HG02798 (cell line): Measurements from ENCODE around the gene ANKH.
"Not testable (repeated sequence)": the region's sequence is repeated elsewhere in the genome, so short reads cannot be mapped to it uniquely, and the experiment has no call there.

ENCODE experiments used
- ATAC-seq: cut with Tn5 transposase; IDR thresholded peaks from one replicate; pipeline ENCODE4 v1.9.1; 2021; ENCODE audit warnings: mild to moderate bottlenecking; ENCODE audit not compliant: unreplicated experiment, poor library complexity

The ANKH gene

DNA sequence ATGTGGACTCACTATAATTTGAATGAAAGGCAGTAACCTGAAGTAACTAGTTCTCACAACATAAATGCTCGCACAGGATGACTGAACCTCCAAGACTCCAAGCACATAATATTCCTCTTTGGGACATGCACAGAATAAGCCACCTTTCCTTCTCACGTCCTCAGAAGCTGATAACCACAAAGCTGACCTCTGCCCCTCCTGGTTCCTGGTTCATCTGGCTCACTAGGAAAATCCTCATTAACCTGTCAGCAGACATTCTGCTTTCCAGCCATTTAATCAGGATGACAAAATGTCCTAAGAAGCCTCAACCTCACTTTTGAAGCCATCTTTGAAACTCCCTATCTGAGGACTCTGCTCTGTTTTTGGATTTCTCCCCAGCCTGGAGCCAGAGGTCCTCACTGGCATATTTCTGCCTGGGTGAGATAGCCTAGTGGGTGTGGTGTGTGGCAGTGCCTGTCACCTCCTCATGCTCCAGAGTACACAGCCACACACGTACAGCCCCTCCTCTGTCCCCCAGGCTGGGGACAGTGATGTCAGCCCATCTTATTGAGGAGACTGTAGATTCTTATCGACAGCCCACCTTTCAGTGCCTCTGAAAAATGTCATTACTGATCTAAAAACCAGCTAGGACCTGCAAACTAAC is 10.3 kb downstream of the ANKH start:
- no peak for ATAC-seq

DNA sequence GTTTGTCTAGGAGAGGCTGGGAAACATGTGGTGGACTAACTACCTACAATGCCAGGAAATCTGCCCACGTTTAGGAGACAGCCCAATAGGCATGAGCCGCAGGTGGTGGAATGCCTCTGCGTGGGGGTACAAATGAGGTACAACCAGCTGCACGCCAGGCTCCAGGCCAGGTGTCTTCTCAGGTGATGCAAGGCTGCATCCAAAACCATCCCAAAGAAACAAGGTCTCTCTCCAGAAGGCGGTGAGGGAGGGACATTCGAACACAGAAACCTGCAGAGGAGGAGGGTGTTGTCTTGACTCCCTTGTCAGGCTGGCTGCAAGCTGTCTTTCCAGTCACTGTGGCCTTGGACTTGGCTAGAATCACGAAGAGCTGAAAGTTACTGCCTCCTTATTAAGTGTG is 11.6 kb downstream of the ANKH start:
- ATAC-seq = no peak

- ATAC-seq = no peak
Measured at GRCh38 chr5:14859150-14859549, 12.4 kb downstream of the ANKH start.

DNA sequence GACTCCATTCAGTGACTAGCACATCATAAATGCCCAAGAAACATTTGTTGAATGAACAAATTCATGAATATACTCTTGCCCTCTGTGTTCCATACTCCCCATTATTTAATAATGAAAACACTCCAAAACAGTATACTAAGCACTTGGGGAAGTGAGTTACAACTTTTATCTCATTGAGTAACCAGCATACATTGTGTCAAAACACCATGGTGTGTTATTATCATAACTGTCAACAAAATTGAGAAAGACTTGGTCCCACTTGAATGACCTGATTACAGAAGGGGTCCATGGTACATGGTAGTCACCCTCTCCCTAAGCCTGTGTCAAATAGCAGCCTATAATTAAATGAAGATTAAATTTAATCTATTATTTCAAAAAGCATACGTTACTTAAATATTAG is 16.2 kb downstream of the ANKH start:
- no peak for ATAC-seq

DNA sequence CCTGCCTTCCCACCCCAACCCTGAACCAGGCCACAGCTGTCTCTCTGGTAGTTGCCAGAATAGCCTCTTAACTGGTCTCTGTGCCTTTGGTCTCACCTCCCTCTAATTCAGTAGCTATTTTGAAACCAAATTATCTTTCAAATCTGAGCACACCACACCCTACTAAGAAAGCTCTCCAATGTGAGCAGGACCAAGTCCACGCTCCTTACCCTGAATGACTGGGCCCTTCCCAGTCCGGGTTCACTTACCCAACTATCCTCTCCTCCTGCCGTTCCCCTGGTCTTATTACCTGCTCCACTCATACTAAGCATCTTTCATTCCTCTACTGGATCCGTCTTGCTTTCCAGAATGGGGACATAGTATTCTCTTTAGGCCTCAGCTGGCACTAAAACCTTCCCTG is 16.8 kb downstream of the ANKH start:
- no peak for ATAC-seq

DNA sequence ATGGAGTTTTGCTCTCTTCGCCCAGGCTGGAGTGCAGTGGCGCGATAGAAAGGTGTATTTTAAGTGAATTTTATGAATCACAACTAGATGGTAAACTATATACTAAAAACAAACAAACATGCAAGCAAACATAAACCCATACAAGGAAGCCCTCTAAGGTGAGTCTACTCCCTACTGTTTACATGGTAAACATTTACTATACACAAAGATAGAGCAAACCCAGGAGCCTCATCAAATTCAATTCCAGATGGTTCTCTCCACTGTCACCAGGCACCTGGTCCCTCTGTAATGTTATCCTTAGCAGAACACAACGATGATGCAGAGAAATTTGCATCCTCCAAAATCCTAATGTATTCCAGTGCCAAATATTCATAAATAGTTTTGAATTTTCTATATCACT is 17.9 kb downstream of the ANKH start:
- ATAC-seq = no peak

DNA sequence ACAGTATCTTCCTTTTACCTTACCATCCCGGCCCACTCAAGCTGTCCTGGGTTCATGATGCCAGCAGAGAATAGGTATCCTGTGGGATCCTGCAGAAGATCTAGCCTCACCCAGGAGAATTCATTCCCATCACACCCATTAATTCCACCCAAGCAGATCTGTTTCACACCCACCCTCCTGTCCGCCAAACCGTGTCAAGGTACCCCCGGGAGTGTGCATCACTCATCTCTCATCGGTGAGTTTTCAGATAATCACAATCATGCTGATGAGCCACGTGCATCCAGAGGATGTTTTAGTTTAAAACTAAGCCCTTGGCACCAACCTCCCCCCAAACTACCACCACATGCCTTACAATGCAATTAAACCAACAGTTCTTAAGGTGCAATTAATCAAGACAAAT is 18.8 kb downstream of the ANKH start:
- ATAC-seq = no peak

DNA sequence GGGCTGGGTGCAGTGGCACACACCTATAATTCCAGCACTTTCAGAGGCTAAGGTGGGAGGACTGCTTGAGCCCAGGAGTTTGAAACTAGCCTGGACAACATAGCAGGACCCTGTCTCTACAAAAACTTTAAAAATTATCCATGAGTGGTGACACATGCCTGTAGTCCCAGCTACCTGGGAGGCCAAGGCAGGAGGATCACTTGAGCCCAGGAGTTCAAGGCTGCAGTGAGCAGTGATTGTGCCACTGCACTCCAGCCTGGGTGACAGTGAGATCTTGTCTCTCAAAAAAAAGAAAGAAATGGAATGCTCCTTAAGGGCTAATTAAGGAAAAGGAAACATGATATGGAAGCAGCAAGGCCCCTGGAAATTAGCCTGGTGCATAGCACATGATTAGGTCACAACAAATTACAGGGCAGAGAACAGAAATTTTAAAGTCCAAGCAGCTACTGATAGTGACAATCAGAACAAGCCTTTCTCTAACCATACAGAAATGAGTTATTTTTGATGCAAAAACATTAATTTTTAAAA is 19.5 kb downstream of the ANKH start:
- no peak for ATAC-seq

DNA sequence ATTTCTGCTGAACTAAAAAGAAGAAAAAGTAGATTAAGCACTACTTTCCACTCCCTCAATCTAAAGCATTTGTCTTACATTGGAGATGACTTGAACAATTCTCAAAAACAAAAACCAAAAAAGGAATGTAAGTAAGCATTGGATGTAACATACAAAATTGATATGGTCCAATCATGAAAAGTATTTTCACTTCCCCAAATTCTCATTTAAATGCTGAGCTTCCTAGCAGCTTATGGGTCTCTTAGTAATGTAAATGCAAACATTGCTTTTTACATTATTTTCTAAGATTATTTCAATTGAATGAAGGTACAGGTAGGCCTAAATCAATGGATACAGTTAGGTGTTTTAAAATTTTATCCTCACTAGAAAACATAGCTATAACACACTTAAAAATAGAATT is 20.0 kb downstream of the ANKH start:
- ATAC-seq = no peak

- ATAC-seq = no peak
Measured at GRCh38 chr5:14851050-14851419, 20.5 kb downstream of the ANKH start.

GRCh38 chr5:14850419-14851049 is 21.0 kb downstream of the ANKH start:
- no peak for ATAC-seq

- ATAC-seq = no peak
Measured at GRCh38 chr5:14849516-14850294, 21.9 kb downstream of the ANKH start.

DNA sequence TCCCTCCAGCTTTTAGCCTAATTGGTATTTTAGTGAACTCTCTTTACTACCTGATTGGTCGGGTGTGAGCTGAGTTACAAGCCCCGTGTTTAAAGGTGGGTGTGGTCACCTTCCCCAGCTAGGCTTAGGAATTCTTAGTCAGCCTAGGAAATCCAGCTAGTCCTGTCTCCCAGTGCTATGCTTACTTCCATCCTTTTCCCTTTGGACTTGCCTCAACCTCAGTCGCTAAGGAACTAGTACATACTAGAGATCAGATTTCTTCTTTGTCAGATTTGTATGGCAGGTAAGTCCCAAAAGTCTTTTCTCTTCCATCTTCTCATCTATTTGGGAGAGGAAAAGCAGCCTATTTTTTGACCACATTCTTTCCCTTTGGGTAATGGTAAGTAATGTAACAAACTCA is 22.6 kb downstream of the ANKH start:
- not testable (repeated sequence) for ATAC-seq

DNA sequence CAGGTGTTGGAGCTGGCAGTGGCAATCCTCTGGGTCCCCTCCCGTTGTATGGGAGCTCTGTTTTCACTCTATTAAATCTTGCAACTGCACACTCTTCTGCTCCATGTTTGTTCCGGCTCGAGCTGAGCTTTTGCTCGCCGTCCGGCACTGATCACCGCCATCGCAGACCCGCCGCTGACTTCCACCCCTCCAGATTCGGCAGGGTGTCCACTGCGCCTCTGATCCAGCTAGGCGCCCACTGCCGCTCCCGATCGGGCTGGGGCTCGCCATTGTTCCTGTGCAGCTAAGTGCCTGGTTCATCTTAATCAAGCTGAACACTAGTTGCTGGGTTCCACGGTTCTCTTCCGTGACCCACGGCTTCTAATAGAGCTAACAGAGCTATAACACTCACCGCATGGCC is 23.2 kb downstream of the ANKH start:
- ATAC-seq = no peak

DNA sequence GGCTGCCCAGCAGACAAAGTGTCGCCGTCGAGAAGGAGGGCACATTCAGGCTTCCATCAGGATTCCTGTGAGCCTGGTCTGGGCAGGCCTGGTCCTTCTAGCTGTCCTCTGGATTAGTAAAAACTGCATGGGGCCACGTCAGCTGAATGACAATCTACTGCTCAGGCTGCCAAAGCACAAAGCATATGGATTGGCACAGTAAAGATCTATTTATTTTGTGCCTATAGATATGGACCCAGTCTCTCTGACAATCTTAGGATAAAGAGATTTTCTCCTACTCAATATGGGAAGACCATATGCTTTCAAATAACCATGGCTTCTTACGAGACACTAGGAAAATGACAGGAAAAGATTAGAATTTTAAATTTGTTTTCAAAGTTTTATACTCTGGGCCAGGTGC is 24.1 kb downstream of the ANKH start:
- ATAC-seq = no peak

- no peak for ATAC-seq
Measured at GRCh38 chr5:14842117-14842516, 29.5 kb downstream of the ANKH start.

GRCh38 chr5:14840624-14841023 is 31.0 kb downstream of the ANKH start:
- ATAC-seq = no peak

DNA sequence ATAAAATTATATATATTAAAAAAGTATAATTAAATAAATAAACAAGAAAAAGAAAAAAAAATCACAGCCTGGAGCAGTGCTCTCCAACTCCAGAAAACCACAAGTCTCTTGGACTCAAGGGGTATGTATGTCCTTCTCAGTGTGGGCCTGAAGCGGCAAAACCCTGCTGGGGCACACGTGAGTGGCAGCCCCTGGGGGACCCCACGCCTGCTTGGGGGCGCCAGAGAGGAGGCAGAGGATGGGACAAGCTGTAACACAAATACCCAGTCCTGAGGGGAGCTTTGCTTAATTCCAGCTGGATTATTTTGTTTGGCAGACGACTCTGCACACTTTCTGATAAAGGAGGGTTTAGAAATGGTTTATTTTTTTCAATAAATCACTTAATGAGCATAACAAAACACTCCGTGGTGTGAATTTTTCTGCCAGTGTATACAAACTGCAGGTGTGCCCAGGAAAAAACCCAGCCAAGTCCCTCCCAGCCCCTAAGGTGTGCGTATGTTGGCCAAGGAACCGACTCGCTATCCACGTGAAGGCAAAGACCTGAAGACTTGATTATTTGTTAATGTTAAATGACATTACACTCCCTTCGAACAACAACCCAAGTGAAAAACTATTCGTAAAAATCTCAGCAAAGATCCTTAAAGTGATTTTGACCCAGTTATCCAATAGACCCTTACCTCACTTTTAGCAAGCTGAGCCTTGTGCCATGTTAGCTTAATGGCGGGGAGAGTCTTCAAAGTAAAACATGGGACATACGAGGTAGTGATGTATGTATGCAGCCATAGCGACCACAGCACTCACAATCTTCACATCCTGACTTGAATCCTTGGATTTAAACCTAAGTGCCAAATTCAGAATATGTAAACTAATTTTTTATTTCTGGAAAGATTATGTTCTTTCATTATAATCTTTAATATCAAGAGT is 32.9 kb downstream of the ANKH start:
- no peak for ATAC-seq

DNA sequence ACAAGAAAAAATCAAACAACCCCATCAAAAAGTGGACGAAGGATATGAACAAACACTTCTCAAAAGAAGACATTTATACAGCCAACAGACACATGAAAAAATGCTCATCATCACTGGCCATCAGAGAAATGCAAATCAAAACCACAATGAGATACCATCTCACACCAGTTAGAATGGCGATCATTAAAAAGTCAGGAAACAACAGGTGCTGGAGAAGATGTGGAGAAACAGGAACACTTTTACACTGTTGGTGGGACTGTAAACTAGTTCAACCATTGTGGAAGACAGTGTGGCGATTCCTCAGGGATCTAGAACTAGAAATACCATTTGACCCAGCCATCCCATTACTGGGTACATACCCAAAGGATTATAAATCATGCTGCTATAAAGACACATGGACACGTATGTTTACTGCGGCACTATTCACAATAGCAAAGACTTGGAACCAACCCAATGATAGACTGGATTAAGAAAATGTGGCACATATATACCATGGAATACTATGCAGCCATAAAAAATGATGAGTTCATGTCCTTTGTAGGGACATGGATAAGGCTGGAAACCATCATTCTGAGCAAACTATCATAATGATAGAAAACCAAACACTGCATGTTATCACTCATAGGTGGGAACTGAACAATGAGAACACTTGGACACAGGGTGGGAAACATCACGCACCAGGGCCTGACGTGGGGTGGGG is 34.0 kb downstream of the ANKH start:
- ATAC-seq = not testable (repeated sequence)
